Hematopoietic multipotent progenitor cell treated with erythropoietin and hydrocortisone succinate and interleukin-3 and kit ligand, for 17 days (in vitro differentiated cells): Measurements from ENCODE around the gene ZSCAN5A.
"Not testable (repeated sequence)": the region's sequence is repeated elsewhere in the genome, so short reads cannot be mapped to it uniquely, and the experiment has no call there.

Experiments
- DNase-seq: peaks from one replicate; pipeline ENCODE4 v3.0.0-alpha.2; 2015; ENCODE audit warnings: low spot score

The ZSCAN5A gene

DNA sequence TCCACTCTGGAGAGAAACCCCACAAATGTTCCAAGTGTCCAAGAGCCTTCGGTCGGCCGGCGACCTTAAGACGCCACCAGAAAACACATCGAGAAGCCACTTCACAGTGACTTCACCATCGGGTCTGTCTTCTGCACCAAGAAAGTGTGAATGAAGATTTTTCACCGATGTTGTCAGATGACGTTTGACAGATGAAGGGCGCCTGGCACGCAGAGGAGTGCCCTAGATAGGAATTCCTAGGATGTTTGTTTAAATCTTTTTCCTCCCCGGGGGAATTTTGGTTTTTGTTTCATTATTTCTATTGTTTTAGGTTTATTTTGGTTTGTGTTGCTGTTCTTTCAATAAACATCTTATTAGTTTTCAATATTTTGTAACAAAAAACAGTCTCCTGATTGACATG, 105.5 kb downstream of the ZSCAN5A start:
- DNase-seq: no peak

- DNase-seq: not testable (repeated sequence)
These were observed 107.1 kb downstream of the ZSCAN5A start for GRCh38 chr19:56207581-56207980.

GRCh38 chr19:56201973-56202372, 112.7 kb downstream of the ZSCAN5A start, which contains the start of gene ZSCAN5C:
TSS of gene ZSCAN5C (plus strand) at chr19:56202273. CDS start at chr19:56205914, 3,641 bp downstream.
- no peak for DNase-seq

DNA sequence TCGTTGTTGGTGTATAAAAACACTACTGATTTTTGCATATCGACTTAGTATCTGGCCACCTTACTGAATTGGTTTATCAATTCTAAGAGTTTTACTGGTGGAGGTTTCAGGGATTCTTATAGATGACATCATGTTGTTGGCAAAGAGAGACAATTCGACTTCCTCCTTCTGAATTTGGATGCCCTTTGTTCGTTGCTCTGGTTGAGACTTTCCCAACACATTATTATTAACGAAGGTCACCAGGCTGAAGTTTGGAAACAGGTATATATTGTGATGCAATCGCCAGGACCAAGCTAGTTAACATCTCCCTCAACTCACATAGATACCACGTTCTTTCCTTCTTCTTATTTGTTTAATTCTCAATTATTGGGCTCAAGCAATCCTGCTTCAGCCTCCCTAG, 115.0 kb downstream of the ZSCAN5A start:
- DNase-seq: no peak

- DNase-seq: not testable (repeated sequence)
These were observed 117.0 kb downstream of the ZSCAN5A start, which contains the start of gene ZSCAN5B for GRCh38 chr19:56197646-56198045. TSS of gene ZSCAN5B (minus strand) at chr19:56197783. CDS start at chr19:56193052, 4,731 bp downstream.

DNA sequence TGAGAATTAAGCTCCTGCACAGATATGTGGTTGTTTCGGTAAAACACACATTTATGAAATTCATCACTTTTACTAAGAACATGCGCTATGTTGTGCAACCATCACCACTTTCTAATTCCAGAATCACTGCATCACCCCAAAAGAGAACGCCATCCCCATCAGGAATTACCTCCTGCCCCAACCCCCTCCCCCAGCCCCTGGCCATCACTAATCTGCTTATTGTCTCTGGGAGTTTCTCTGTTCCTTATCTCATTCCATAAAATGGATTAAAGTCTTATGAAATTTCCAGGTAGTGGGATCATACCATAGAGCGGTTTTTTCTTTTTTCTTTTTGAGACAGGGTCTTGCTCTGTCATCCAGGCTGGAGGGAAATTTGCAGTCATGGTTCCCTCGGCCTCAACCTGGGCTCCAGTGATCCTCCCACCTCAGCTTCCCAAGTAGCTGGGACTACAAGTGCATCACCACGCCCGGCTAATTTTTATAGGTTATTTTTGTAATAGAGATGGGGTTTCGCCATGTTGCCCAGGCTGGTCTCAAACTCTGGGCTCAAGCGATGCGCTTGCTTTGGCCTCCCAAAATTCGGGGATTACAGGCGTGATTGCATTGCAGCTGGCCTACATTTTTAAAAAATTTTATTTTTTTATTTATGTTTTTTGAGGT, 120.5 kb downstream of the ZSCAN5A start:
- DNase-seq: no peak

DNA sequence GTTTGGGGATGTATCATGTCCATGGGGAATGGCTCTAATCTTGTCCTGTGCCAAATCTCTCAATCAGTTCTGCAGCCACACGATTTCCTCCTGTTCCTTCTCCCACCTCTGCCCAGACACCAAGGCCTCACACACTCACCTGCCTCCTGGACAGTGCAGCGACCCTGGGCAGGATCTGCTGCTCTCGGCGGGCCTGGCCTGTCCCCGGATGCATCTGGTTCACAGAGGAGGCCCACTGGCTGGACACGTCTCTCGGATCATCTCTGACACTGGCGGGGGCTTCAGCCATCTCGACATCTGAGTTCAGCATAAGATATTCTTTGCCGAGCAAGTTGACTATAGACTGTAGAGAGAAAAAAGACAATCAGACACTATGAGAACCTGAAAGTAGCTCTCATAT, 122.9 kb downstream of the ZSCAN5A start:
- DNase-seq: no peak

GRCh38 chr19:56191115-56191514, 123.5 kb downstream of the ZSCAN5A start:
- DNase-seq: no peak

DNA sequence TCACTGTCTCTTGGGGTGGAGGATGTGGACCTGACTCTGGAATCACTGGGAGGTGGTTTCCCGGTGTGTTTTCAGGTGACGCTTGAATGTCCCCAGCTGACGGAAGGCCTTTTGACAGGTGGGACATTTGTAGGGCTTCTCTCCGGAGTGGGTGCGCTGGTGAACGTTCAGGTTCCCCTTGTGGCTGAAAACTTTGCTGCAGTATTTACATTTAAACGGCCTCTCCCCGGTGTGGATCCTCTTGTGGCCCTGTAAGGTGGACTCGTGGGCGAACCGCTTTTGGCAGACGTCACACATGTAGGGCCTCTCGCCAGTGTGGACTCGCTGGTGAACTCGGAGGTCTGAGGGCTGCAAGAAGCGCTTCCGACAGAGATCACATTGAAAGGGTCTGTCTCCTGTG, 124.9 kb downstream of the ZSCAN5A start:
- DNase-seq: no peak

DNA sequence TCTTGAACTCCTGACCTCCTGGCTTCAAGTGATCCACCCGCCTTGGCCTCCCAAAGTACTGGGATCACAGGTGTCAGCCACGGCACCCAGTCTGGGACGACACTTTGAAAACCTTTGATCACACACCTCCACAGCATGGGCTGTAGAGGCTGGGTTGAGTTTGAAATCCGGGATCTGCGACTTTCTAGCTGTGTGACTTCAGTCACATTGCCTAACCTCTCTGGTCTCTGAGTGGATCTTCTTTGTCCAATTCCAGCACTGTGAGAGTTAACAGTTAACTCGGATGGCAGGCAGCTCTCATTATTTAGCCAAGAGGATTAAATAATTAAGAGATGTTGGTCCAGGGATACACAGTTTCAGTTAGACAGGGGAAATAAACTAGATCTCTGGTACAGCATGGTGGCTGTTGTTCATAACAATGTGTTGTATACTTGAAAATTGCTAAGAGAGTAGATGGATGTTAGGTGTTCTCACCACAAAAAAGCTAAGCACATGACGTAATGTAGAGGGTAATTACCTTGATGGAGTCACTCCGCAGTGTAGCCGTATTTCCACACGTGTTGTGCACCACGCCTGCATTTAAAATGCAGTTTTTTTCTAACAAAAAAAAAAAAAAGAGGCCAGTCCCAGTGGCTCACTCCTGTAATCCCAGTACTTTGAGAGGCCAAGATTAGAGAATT, 136.9 kb downstream of the ZSCAN5A start:
- no peak for DNase-seq

- DNase-seq: no peak
These were observed 137.8 kb downstream of the ZSCAN5A start for GRCh38 chr19:56176881-56177280.

DNA sequence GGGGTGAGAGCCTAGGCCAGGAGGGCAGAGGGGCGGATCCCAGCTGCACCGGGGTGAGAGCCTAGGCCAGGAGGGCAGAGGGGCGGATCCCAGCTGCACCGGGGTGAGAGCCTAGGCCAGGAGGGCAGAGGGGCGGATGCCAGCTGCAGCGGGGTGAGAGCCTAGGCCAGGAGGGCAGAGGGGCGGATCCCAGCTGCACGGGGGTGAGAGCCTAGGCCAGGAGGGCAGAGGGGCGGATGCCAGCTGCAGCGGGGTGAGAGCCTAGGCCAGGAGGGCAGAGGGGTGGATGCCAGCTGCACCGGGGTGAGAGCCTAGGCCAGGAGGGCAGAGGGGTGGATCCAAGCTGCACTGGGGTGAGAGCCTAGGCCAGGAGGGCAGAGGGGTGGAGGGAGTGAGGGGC, 138.3 kb downstream of the ZSCAN5A start:
- DNase-seq: not testable (repeated sequence)

- DNase-seq: not testable (repeated sequence)
These were observed 138.8 kb downstream of the ZSCAN5A start, which contains the start of gene GALP for GRCh38 chr19:56175861-56176307. TSS of gene GALP (plus strand) at chr19:56176008. CDS start at chr19:56177109, 1,101 bp downstream.

- no peak for DNase-seq
These were observed 140.1 kb downstream of the ZSCAN5A start for GRCh38 chr19:56174550-56174949.

DNA sequence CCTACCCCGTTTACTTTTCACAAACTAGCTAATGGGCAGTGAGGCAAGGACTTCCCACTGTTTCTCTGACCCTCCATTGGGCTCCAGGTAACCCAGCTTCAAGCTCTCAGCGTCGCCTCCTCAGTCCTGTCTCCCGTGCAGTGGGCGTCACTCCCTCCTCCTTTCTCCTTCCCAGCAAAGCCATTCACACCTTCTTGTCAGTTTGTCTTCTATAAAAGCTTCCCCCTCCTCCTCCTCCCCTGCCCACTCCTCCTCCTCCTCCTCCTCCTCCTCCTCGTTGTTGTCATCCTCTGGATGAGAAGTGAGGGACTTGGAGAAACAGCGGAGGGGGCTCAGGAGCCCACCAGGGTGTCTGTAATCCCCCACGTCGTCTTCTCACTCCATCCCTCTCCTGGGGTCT, 140.6 kb downstream of the ZSCAN5A start:
- DNase-seq: no peak
